GM19468 (cell line): ENCODE measurements around the gene GTSF1L.
A peak's percentile ranks its signal among the peaks of the same experiment; 100 is the strongest.
"Not testable (repeated sequence)": the region's sequence is repeated elsewhere in the genome, so short reads cannot be mapped to it uniquely, and the experiment has no call there.

Experiments used
- ATAC-seq: cut with Tn5 transposase; IDR thresholded peaks from one replicate; pipeline ENCODE4 v1.9.1; 2021; ENCODE audit warnings: mild to moderate bottlenecking, moderate library complexity, moderate number of reproducible peaks; ENCODE audit not compliant: unreplicated experiment; ENCODE audit errors: extremely low read depth

The GTSF1L gene

GRCh38 chr20:43726811-43727338, at the start of gene GTSF1L:
Gene GTSF1L, minus strand, starts transcription at chr20:43727002. Its CDS starts 308 bp downstream, at chr20:43726694.
- ATAC-seq, result no peak

- no peak for ATAC-seq
Observed at GRCh38 chr20:43774754-43775153, 48.0 kb upstream of the GTSF1L start.

- ATAC-seq, result no peak
Observed at GRCh38 chr20:43771503-43772190, 44.8 kb upstream of the GTSF1L start.

GRCh38 chr20:43770342-43770741, 43.5 kb upstream of the GTSF1L start:
- ATAC-seq, result no peak

- no peak for ATAC-seq
Observed at GRCh38 chr20:43767686-43768474, 41.1 kb upstream of the GTSF1L start.

- ATAC-seq, result no peak
Observed at GRCh38 chr20:43766917-43767316, 40.1 kb upstream of the GTSF1L start.

- ATAC-seq, result no peak
Observed at GRCh38 chr20:43766385-43766784, 39.6 kb upstream of the GTSF1L start.

- ATAC-seq, result no peak
Observed at GRCh38 chr20:43765916-43766315, 39.1 kb upstream of the GTSF1L start.

- ATAC-seq, result no peak
Observed at GRCh38 chr20:43762911-43763310, 36.1 kb upstream of the GTSF1L start.

GRCh38 chr20:43761386-43762340, 34.9 kb upstream of the GTSF1L start:
- ATAC-seq, result no peak

- ATAC-seq, result not testable (repeated sequence)
Observed at GRCh38 chr20:43757888-43758287, 31.1 kb upstream of the GTSF1L start.

- no peak for ATAC-seq
Observed at GRCh38 chr20:43755851-43756250, 29.0 kb upstream of the GTSF1L start.

- ATAC-seq, result no peak
Observed at GRCh38 chr20:43755390-43755789, 28.6 kb upstream of the GTSF1L start.

- no peak for ATAC-seq
Observed at GRCh38 chr20:43752561-43753301, 25.9 kb upstream of the GTSF1L start.

GRCh38 chr20:43752051-43752360, 25.2 kb upstream of the GTSF1L start:
- ATAC-seq, result no peak

- peak; percentile 77 for ATAC-seq
Observed at GRCh38 chr20:43751167-43752050, 24.6 kb upstream of the GTSF1L start.

GRCh38 chr20:43750774-43751166, 24.0 kb upstream of the GTSF1L start:
- ATAC-seq, result no peak

GRCh38 chr20:43749734-43750294, 23.0 kb upstream of the GTSF1L start:
- ATAC-seq, result no peak
